Brain pericyte (primary cell): ENCODE measurements around the gene RHPN2.
"Not testable (repeated sequence)": the region's sequence is repeated elsewhere in the genome, so short reads cannot be mapped to it uniquely, and the experiment has no call there.

Experiments used
- DNase-seq: peaks from one replicate; pipeline ENCODE4 v3.0.0-alpha.2; 2012; ENCODE audit warnings: low read depth, low spot score

RHPN2 gene

GRCh38 chr19:32977813-32978212 lies 86.9 kb downstream of the RHPN2 start:
- not testable (repeated sequence) for DNase-seq

- no peak for DNase-seq
Observed at GRCh38 chr19:32977280-32977679, 87.4 kb downstream of the RHPN2 start.

GRCh38 chr19:32976223-32976805 lies 88.4 kb downstream of the RHPN2 start:
- no peak for DNase-seq

GRCh38 chr19:32971715-32972540 lies 92.8 kb downstream of the RHPN2 start, which contains the start of the genes CEP89 and FAAP24:
TSS of gene CEP89 (minus strand) at chr19:32971958. CDS start at chr19:32971874, 84 bp downstream.
TSS of gene FAAP24 (plus strand) at chr19:32972242. CDS start at chr19:32973197, 955 bp downstream.
- peak; percentile 99 for DNase-seq

- DNase-seq, result no peak
Observed at GRCh38 chr19:32971012-32971595, 93.6 kb downstream of the RHPN2 start.

DNA sequence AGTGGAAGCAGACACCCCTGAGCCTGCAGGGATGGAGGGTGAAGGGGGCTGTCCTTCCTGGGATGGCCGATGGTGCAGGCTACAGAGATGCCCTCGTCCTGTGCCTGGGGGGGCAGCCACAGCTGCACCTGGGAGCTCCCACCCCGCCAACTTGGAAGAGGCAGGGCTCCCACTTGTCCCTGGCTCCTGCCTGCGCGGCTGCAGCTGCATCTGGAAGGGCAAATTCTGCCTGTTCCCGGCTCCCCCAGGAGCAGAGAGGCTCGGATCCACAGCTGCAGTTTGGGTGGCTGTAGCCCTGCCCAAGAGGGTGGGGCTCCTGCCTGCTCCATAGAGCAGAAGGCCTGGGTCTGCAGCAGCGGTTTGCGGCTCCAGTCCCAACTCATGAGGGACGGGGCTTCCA lies 95.1 kb downstream of the RHPN2 start:
- no peak for DNase-seq

DNA sequence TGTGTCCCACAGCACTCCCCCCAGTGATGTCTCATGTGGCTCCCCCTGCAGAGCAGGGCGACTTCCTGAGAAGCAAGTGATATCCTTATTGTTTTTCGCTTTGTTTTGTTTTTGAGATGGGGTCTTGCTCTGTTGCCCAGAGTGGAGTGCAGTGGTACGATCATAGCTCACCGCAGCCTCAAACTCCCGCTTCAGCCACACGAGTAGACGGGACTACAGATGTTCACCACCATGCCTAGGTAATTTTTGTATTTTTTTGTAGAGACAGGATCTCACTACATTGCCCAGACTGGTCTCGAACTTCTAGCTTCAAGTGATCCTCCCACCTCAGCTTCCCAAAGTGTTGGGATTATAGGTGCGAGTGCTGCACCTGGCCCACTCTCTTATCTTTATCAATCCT lies 97.9 kb downstream of the RHPN2 start:
- no peak for DNase-seq

- no peak for DNase-seq
Observed at GRCh38 chr19:32945260-32945659, 119.4 kb downstream of the RHPN2 start.

- not testable (repeated sequence) for DNase-seq
Observed at GRCh38 chr19:32941273-32941672, 123.4 kb downstream of the RHPN2 start.

GRCh38 chr19:32936065-32936464 lies 128.6 kb downstream of the RHPN2 start:
- DNase-seq, result no peak

- no peak for DNase-seq
Observed at GRCh38 chr19:32935629-32936028, 129.1 kb downstream of the RHPN2 start.

GRCh38 chr19:32933571-32933970 lies 131.1 kb downstream of the RHPN2 start:
- DNase-seq, result no peak

DNA sequence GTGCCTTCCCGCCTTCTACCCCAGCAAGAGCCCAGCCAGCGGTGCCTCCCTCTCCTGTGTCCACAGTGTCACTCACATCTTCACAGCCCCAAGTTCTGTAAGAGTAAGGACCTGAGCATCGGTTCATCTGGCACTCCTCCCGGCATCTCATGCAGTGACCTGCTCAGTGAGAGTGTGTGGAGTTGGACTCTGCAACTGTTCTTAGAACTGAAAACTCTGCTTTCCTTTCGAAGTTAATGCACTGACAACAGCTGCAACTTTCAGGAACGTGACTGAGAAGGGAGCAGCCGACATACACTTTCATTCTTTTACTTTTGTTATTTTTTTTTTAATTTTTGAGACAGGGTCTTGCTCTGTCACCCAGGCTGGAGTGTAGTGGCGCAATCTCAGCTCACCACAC lies 134.1 kb downstream of the RHPN2 start:
- no peak for DNase-seq

- DNase-seq, result peak; percentile 24
Observed at GRCh38 chr19:32928806-32929205, 135.9 kb downstream of the RHPN2 start.
